Measurements from ENCODE around the gene PRB3.
A peak's percentile ranks its signal among the peaks of the same experiment; 100 is the strongest.

Gene PRB3

GRCh38 chr12:11269607-11270006 lies at the start of gene PRB3:
TSS of gene PRB3 (minus strand) at chr12:11269707. CDS start at chr12:11269669, 38 bp downstream.
- DNase-seq, result no peak

DNA sequence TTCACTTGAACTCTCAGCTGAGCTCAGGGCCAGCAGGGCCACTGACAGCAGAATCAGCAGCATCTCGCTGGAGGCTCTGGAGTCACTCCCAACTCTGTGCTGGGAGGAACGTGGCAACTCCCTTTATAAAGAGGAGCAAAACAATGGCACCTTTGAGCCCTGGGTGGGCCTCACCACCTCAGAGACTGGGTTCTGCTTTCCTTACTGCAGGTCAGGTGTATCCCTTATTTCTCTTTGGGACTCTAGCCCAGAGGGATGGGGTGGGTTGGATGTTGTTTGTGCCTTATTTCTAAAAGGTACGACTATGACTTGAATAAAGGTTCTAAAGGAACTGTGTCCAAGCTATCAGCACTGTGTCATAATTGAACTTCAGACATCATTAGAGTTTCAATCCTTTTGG lies 40.8 kb upstream of the PRB3 start, which contains the start of gene PRB4:
PRB4 (minus strand) TSS at position 101 of the 400 bp plus-strand sequence; CDS start at position 63, 38 bp downstream.
- no peak for DNase-seq

- no peak for DNase-seq
These were observed 37.6 kb upstream of the PRB3 start for GRCh38 chr12:11307143-11307542.

DNA sequence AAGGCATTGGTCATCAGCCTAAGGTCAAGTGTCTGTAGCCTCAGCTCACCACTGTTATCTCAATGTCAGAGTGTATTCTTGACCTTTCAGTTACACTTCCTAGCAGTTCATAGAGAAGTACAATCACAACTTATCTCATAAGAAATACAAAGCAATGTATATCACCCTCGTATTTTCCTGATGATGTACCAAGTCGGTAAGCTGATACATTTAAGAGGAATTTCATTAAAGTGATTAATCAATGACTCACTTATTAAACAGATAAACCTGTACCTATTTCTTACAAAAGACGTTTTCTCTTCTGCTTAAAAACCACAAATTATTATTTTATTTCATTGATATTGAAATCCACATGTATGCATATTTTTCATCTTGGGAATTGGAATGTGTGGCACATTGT lies 3.9 kb upstream of the PRB3 start:
- no peak for DNase-seq

- DNase-seq, result no peak
These were observed 5.0 kb downstream of the PRB3 start for GRCh38 chr12:11264501-11264900.

DNA sequence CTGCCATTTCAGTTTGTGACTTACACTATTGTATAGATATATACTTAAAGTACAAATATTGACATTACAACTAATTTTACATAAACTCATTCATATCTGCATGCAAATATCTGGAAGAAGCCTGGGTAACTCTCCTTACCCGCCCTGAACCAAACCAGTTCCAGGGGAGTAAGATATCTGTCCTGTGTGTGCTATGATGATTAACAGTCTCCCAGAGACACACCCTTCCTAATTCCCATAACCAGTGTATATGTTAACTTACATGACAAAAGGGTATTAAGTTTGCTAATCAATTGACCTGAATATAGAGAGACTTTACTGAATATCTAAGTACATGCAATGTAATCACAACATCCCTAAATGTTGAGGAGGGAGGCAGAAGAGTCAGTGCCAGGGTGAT lies 23.0 kb downstream of the PRB3 start:
- DNase-seq, result no peak

DNA sequence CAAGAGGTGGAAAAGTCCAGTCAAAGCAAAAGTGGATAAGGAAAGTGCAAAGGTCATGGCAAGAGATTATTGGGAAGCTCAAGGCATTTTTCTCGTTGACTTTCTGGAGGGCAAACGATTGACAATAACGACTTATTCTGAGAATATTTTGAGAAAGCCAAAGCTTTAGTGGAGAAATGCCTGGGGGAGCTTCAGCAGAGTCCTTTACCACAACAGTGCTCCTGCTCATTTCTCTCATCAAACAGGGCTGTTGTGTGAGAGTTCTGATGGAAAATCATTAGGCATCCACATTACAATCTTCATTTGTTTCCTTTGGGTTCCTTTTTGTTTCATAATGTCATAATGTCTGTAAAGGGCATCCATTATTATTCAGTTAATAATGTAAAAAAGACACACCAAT lies 26.9 kb downstream of the PRB3 start:
- no peak for DNase-seq

GRCh38 chr12:11240348-11240930 lies 29.1 kb downstream of the PRB3 start:
- DNase-seq, result no peak

DNA sequence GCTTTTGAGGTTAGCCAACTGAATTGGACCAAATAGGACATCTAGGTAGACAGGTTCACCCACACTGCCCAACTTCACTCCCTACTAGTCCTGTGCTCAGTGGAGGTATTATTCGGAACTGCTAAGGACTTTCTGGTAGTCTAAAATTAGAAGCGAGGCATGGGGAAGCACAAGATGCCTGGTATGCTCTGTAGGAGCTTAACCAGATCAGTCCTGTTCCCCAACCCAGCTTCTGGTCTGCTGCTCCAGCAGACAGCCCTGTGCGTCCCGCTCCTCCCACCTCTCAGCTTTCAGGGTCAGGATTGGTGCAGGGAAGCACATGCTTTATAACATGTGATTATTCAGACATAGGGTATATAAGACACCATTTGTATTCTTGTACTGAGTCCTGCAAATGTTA lies 31.2 kb downstream of the PRB3 start:
- DNase-seq, result no peak

DNA sequence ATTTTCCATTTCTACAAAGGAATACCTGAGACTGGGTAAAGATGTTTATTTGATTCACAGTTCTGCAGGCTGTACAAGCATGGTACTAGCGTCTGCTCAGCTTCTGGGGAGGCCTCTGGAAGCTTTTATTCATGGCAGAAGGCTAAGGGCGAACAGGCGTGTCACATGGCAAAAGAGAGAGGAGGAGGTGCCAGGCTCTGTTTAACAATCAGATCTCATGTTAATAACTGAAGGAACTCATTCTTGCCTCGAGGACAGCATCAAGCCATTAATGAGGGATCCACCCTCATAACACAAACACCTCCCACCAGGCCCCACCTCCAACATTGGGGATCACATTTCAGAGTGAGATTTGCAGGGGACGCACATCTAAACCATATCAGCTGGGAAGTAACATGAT lies 36.0 kb downstream of the PRB3 start:
- no peak for DNase-seq

- peak; percentile 55 for DNase-seq
These were observed 41.1 kb downstream of the PRB3 start for GRCh38 chr12:11228296-11228879.

DNA sequence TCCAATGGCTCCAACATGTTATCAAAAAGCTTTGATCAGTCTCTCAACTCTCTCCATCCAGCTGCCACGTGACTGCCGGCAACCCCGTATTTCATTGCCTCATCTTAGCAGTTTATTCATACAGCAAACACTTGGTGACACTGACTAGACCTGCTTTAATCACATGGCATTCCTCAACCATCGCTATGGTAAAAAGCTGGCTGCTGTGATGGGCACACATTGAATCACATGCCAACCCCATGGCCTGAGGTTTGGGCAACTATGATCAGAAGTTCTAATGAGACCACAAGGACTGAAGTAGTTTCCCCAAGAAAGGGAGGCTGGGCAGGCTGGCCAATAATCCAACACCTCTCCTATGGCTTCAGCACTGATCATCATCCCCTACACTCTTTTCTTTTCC lies 42.1 kb downstream of the PRB3 start:
- DNase-seq, result no peak

All from activated CD8-positive, alpha-beta memory T cell treated with anti-CD3 and anti-CD28 coated beads, Interleukin-2, amount 50 U/mL, for 48 hours (primary cell).